HT-29 (cell line): Measurements from ENCODE around the gene S100A14. TPM values are rescaled to one million over a fixed set of nuclear protein-coding genes. Genes with fewer than 3 reads are reported as not detected.
A peak's percentile ranks its signal among the peaks of the same experiment; 100 is the strongest.

ENCODE experiments used
- DNase-seq: peaks from one replicate; pipeline ENCODE4 v3.0.0-alpha.2; 2015; ENCODE audit warnings: low spot score
- total RNA-seq: library from RNA; depleted of rRNA; stranded (reverse); fragments of >200 nt; shearing (Covaris generic); gene quantifications from 2 replicates; pipeline ENCODE4 v1.2.3, GENCODE V29; 2014

The S100A14 gene
- total RNA-seq, 1 experiment from 2014 or later, result 35.6 TPM

GRCh38 chr1:153639280-153639679 lies 23.2 kb upstream of the S100A14 start:
- DNase-seq, result no peak

GRCh38 chr1:153638261-153638660 lies 22.1 kb upstream of the S100A14 start:
- DNase-seq, result no peak

GRCh38 chr1:153636312-153636711 lies 20.2 kb upstream of the S100A14 start:
- DNase-seq, result no peak

GRCh38 chr1:153635872-153636271 lies 19.7 kb upstream of the S100A14 start:
- DNase-seq, result no peak

- peak; percentile 99 for DNase-seq
These were observed 17.9 kb upstream of the S100A14 start, which contains the start of gene CHTOP for GRCh38 chr1:153633754-153634665. CHTOP (plus strand) TSS chr1:153634066; CDS start chr1:153636589, 2,523 bp downstream.

GRCh38 chr1:153633161-153633753 lies 17.1 kb upstream of the S100A14 start:
- DNase-seq, result no peak

GRCh38 chr1:153631047-153632022 lies 15.2 kb upstream of the S100A14 start:
- DNase-seq, result no peak

GRCh38 chr1:153630384-153630783 lies 14.3 kb upstream of the S100A14 start:
- no peak for DNase-seq

GRCh38 chr1:153629971-153630370 lies 13.8 kb upstream of the S100A14 start:
- no peak for DNase-seq

- no peak for DNase-seq
These were observed 13.2 kb upstream of the S100A14 start for GRCh38 chr1:153629343-153629665.

GRCh38 chr1:153628638-153629342 lies 12.7 kb upstream of the S100A14 start:
- DNase-seq, result no peak

GRCh38 chr1:153627715-153628626 lies 11.8 kb upstream of the S100A14 start, which contains the start of gene S100A1:
S100A1 (plus strand) TSS chr1:153628434; CDS start chr1:153630522, 2,088 bp downstream.
- DNase-seq, result no peak

GRCh38 chr1:153626904-153627714 lies 11.0 kb upstream of the S100A14 start, which contains the start of gene S100A13:
S100A13 (minus strand) TSS chr1:153627505; CDS start chr1:153626472, 1,033 bp downstream.
- peak; percentile 94 for DNase-seq

- DNase-seq, result no peak
These were observed 10.4 kb upstream of the S100A14 start for GRCh38 chr1:153626477-153626903.

- no peak for DNase-seq
These were observed 9.0 kb upstream of the S100A14 start for GRCh38 chr1:153624965-153625611.

GRCh38 chr1:153623101-153623500 lies 7.0 kb upstream of the S100A14 start:
- no peak for DNase-seq

GRCh38 chr1:153619171-153619570 lies 3.0 kb upstream of the S100A14 start:
- no peak for DNase-seq

GRCh38 chr1:153617663-153618062 lies 1.5 kb upstream of the S100A14 start:
- peak; percentile 27 for DNase-seq
